GM18951 (cell line): ENCODE measurements around the gene CPNE9.

Experiments
- POLR2A ChIP-seq: IDR thresholded peaks from 4 replicates; pipeline ENCODE4 v1.6.1; 2011; ENCODE audit warnings: mild to moderate bottlenecking; ENCODE audit not compliant: insufficient read length, insufficient read depth; ENCODE audit errors: extremely low read depth
- in situ Hi-C: fragments of 300-500 bp; cut with MboI; formaldehyde crosslinking; loops from one replicate; pipeline ENCODE4 v1.12.0; 2022; ENCODE audit warnings: low sequenced_read_pairs, mixed read lengths, inconsistent platforms; ENCODE audit not compliant: unreplicated experiment

CPNE9 gene

DNA sequence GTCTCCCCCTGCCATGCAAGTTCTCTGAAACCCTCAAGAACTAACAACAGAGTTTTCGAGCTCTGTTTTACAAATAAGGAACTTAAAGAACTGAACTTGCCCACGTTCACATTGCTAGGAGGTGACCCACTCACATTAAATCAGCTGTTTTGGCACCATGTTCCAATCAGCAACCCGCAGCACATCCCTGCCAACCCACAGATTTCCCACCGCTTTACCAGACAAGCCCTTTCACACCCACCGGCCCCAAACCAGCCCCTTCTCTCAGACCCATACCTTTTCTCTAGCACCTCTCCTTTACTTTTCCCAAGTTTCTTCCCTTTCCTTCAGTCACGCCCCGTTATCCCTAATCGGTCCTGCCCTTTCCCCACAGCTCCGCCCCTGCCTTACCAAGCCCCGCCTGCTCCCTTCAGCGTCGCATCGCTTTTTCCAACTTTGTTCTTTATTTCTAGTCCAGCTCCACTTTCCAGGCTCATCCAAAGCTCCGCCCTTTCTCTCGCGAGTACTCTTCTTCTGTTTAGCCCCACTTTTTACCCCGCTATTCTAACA lies 27.1 kb downstream of the CPNE9 start:
- in situ Hi-C loops: no loop called here
- TF ChIP-seq POLR2A: no peak

DNA sequence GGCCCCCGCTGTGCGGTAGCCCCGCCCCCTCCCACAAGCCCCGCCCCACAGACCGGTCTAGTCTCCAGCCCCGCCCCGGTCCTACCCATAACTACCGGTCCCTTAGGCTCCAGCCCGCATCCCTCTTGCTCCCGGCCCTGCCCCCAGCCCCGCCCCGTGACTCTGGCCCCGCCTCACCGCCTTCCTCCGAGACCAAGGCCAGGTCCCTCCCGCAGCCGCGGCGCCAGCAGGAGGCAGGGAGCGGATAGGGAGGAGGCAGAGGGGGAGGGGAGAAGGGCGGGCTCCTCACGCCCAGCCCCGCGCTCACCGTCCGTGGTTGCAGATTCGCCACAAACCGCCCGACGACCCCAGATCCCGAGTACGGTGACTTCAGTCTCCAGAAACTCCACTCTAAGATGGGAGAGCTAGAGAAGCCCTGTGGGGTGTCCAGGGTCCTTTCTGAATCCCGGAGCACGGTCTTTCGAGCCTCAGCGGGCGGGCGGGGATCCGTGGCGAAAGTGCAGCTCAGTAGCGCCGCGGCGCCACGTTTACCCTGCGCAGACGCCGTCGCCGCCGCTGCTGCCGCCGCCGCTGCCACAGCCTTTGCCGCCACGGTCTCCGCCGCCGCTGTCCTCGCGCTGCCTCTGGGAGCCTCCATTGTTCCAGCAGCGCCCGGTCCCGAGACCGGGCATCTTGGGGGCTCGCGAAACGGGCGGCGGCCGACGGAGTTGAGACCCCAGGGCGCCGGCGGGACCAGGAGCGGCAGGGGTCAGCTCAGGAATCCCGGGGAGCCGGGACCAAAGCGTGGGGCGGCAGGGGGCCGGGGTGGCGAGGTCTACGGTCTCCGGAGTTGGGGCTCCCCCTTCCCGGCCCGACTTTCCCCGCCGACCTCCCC lies 27.8 kb downstream of the CPNE9 start, which contains the start of gene BRPF1:
TSS of gene BRPF1 (plus strand) at position 530 of the 874 bp plus-strand sequence. CDS start 2,406 bp downstream, outside the sequence.
- in situ Hi-C loops: no loop called here
- peak; percentile 85 for TF ChIP-seq POLR2A

DNA sequence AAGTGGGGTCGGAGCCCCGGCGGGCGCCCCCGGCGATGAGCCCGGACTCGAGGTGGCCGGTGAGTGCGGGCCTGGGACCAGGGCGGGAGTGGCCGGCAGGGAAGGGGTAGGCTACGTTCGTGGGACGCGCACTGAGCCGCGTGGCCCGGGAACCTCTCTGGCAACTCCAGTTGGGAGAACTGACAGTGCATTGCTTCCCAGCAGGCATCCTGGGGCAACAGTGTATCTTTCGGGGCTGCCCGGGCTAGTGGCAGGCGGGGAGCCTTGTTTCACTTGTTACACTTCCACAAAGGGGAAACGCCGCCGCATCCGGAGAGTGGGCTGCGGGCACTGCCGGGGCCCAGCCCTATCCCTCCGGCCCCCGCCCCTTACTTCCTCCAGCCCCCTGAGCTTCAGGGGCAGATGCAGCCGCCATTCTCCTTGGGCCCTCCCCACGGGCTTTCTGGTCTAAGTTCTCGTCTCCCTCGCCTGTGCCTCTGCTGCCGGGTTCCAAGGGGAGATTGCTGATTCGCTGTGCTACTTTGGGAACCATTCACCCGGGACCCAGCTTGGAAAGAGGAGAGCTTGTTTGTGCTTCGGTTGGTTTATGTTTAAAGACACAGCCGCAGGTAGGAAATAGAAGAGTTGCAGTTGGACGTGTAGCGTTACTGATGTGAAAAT lies 28.6 kb downstream of the CPNE9 start:
- TF ChIP-seq POLR2A: no peak
- in situ Hi-C loops: no loop called here

DNA sequence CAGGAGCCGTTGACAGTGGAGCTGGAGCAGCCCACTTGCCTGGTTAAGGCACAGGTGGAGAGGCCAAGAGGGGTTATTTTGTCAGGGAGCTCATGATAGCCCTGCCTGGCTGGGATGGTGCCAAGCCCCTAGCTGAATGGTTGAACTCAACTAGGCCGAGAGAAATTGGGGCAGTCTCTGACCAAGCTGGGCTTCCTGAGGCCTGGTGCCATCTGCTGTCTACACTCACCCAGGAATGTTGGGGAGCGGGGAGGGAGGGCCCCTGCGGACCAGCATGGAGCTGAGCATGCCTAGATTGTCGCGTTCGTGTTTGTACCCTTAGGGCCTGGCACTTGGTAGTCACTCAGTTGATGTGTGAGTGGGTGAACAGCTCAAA lies 29.1 kb downstream of the CPNE9 start:
- in situ Hi-C loops: no loop called here
- TF ChIP-seq POLR2A: no peak

DNA sequence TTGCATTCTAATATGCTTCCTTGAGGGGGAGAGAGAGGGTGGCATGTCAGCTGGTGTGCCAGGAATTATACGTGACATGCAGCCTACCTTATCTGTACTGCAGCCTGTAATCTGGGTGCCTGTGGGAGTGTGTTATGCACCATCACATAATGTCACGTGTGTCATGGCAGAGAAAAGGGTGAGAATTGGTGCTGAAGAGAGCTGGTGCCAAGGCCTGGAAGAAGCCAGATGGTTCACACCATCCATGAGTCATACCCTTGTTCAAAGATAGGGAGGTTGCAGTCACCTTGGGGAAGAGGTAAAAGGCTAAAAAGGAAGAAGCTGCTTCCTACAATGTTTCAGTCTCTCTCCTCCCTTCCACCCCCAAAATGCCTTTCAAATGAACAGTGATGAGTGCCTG lies 33.2 kb downstream of the CPNE9 start:
- in situ Hi-C loops: no loop called here
- TF ChIP-seq POLR2A: no peak

DNA sequence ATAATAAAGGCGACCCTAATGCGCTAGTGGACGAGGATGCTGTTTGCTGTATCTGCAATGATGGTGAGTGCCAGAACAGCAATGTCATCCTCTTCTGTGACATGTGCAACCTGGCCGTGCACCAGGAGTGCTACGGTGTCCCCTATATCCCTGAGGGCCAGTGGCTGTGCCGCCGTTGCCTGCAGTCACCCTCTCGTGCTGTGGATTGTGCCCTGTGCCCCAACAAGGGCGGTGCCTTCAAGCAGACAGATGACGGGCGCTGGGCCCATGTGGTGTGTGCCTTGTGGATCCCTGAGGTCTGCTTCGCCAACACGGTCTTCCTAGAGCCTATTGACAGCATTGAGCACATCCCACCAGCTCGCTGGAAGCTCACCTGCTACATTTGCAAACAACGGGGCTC lies 35.5 kb downstream of the CPNE9 start:
- no peak for TF ChIP-seq POLR2A
- in situ Hi-C loops: no loop called here

DNA sequence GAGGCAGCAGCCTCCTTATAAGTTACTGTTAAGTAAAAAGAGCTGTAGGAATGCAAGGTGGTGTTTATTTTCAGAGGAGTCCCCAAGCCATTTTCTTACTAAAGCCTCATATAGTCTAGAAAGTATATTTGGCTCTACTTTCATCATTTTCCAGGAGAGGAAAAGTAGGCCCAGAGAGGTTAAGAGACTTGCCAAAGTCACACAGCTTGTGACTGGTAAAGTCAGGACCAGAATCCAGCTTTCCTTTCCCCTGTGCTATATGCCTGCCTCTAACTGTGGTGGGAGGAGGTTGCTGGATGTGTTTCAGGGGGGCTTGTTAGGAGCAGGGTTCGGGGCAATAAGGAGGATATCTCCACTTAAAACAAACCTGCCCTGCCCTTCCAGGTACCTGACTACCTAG lies 38.9 kb downstream of the CPNE9 start:
- no peak for TF ChIP-seq POLR2A
- in situ Hi-C loops: no loop called here

DNA sequence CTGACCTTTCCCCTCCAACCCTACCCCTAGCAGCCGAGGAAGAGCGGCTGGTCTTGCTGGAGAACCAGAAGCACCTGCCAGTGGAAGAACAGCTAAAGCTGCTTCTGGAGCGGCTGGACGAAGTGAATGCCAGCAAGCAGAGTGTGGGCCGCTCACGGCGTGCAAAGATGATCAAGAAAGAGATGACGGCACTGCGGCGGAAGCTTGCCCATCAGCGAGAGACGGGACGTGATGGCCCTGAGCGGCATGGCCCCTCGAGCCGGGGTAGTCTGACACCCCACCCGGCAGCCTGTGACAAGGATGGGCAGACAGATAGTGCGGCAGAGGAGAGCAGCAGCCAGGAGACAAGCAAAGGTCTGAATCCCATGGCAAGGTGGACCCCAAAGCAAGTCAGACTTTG lies 39.9 kb downstream of the CPNE9 start:
- TF ChIP-seq POLR2A: no peak
- in situ Hi-C loops: no loop called here

DNA sequence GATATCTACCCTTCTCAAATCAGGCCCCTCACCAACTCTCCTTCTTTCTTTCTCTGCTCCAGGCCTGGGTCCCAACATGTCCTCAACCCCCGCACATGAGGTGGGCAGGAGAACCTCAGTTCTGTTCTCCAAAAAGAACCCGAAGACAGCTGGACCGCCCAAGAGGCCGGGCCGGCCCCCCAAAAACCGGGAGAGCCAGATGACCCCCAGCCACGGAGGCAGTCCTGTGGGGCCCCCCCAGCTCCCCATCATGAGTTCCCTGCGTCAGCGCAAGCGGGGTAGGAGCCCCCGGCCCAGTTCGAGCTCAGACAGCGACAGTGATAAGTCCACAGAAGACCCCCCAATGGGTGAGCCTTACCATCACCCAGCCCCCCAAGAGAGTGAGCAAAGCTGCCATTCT lies 40.5 kb downstream of the CPNE9 start:
- no peak for TF ChIP-seq POLR2A
- in situ Hi-C loops: no loop called here

DNA sequence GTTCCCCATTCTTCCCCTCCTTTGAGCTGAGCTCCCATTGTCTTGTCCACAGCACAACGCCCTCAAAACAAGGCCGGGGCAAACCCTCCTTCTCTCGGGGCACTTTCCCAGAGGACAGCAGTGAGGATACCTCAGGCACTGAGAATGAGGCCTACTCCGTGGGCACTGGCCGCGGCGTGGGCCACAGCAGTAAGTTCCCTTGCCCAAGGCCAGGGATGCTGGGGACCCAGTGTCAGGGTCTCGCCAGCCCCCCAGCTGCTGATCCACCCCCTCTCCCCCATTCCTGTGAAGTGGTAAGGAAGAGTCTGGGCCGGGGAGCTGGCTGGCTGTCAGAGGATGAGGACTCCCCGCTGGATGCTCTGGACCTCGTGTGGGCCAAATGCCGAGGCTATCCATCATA lies 41.9 kb downstream of the CPNE9 start:
- in situ Hi-C loops: no loop called here
- TF ChIP-seq POLR2A: no peak

DNA sequence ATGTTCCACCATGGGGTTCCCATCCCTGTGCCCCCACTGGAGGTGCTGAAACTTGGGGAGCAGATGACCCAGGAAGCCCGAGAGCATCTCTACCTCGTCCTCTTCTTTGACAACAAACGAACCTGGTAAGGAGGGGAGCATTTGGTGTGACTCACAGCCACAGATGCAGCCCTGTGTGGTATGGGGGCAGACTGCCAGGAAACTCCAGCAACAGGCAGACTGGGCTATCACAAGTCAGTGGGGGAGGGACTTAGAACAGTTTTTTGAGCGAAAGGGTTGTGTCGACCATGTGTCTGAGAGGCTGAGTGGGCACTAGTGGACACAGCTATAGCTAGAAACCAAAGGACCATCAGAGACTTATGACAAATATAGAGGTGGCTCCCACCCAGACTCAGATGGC lies 42.7 kb downstream of the CPNE9 start:
- no peak for TF ChIP-seq POLR2A
- in situ Hi-C loops: no loop called here

DNA sequence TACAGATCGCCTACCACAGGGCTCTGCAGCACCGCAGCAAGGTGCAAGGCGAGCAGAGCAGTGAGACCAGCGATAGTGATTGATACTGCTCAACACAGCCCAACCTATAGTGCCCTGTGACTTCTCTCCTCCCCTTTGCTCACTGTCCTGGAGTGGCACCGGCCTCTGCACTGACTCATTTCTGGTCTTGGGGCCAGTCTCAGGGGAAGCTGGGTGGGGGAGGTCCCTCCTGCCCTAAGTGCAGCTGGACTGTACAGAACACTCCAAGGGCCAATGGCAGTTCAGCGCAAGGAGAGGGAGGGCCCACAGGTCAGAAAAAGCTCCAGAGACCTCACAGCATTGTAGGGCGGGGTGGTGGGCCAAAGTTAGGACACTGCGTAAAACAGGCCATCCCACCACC lies 43.6 kb downstream of the CPNE9 start:
- TF ChIP-seq POLR2A: no peak
- in situ Hi-C loops: no loop called here

DNA sequence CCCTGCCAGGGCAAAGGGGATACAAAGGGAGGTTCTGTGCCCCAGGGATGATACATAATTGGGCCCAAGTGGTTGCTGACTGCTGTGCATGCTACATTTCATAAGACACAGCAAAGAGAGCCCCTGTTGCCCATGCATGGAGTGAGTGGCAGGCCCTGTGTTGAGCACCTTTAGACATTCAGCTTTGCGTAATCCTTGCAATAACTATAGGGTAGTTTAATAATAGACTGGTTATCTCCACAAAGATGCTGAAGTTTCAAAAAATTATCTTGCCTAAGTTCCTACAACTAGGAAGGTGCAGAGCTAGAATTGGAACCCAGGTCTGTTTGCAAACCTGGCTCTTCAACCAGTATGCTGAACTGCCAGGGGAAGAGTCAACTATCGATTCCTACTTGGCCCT lies 44.4 kb downstream of the CPNE9 start:
- in situ Hi-C loops: no loop called here
- no peak for TF ChIP-seq POLR2A

DNA sequence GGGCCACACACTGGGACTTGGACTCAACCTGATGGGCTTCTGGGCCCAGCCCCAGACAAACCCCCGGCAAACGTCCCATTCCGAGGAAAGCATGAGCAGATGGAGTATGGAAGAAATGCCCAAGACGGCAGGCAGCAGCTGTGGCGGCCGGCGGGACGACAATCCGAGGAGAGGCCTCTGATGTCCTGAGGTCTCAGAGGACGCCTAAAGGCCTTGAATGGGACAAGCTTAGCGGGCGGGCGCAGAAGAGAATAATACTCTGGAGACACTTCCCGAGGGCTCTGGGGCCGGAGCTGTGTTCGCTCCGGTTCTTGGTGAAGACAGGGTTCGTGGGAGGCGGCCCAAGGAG lies 45.6 kb downstream of the CPNE9 start:
- no peak for TF ChIP-seq POLR2A
- in situ Hi-C loops: no loop called here
